Gastroesophageal sphincter (tissue), 3 donors: Measurements from ENCODE around the gene AUTS2.

ENCODE experiments used
- EP300 ChIP-seq: sonication (generic); formaldehyde crosslinking; IDR thresholded peaks from one replicate; pipeline ENCODE4 v1.6.1; 2017; ENCODE audit warnings: antibody characterized with exemption, mild to moderate bottlenecking
- TF ChIP-seq, protein P1 (sequence below), 4 experiments: fragments of 200-600 bp in 2 of 4; fragments of 450-650 bp in 2 of 4; sonication (generic) in 1 of 4; IDR thresholded peaks; one replicate each; pipeline ENCODE4 v1.5.1; 2017 to 2019; ENCODE audit warnings: antibody characterized with exemption in 4 of 4, mild to moderate bottlenecking in 2 of 4, moderate library complexity in 2 of 4

DNA sequence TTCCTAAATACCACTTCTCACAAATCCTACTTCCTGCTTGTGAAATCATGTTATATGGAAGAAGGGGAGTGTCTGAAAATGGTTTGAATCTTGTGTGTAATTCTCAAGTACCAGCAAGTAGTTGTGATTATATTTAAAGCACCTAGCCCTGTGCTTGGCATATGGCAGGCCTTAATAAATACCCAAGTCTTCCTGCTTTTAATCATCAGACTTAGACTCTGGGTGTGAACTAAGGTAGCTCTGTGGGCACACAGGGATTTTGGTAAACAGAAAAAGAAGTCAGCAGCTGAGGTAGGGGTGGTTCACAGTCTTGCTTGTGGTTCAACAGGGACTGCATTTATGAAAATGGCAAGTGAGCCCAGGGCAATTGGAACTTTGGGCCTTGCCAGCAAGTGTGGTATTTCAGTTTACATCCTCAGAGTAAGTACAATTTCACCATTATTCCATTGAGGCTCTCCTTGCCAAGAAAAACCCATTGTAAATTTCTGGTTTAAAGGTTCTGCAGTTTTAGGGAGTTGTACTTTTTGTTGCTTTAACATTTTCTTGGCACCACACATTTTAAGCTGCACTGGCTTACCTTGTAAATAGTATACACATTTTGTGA lies 215.5 kb downstream of the AUTS2 start:
- TF ChIP-seq, protein P1, sequence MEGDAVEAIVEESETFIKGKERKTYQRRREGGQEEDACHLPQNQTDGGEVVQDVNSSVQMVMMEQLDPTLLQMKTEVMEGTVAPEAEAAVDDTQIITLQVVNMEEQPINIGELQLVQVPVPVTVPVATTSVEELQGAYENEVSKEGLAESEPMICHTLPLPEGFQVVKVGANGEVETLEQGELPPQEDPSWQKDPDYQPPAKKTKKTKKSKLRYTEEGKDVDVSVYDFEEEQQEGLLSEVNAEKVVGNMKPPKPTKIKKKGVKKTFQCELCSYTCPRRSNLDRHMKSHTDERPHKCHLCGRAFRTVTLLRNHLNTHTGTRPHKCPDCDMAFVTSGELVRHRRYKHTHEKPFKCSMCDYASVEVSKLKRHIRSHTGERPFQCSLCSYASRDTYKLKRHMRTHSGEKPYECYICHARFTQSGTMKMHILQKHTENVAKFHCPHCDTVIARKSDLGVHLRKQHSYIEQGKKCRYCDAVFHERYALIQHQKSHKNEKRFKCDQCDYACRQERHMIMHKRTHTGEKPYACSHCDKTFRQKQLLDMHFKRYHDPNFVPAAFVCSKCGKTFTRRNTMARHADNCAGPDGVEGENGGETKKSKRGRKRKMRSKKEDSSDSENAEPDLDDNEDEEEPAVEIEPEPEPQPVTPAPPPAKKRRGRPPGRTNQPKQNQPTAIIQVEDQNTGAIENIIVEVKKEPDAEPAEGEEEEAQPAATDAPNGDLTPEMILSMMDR (IDR thresholded peaks at IDR 0.05) = no peak
- TF ChIP-seq EP300 = no peak
